ENCODE data around the gene SLC2A1. TPM values are rescaled to one million over a fixed set of nuclear protein-coding genes. Genes with fewer than 3 reads are reported as not detected.

Gene SLC2A1
- 139 to 173 TPM (median 152 TPM) in 5 replicates for total RNA-seq (2022; extraction: Qiagen RNA extraction; ENCODE audit: low read depth)

GRCh38 chr1:42958488-42959319 is at the start of gene SLC2A1:
TSS of gene SLC2A1 (minus strand) at chr1:42958868. CDS start at chr1:42958651, 217 bp downstream.

Other genes starting within 250 kb of the SLC2A1 start
- gene CLDN19, start 218.6 kb downstream of the SLC2A1 start, total RNA-seq (2022; extraction: Qiagen RNA extraction; ENCODE audit: low read depth), result not detected in 5 replicates
- 29.7 to 34.1 TPM (median 31.2 TPM) in 5 replicates for gene P3H1, start 191.8 kb downstream of the SLC2A1 start, total RNA-seq (2022; extraction: Qiagen RNA extraction; ENCODE audit: low read depth)
- gene C1orf50, start 191.6 kb downstream of the SLC2A1 start, total RNA-seq (2022; extraction: Qiagen RNA extraction; ENCODE audit: low read depth), result 3.3 to 5.0 TPM (median 4.6 TPM) in 5 replicates
- 0.07 to 0.15 TPM (median 0.09 TPM) in 5 replicates for gene TMEM269, start 173.9 kb downstream of the SLC2A1 start, total RNA-seq (2022; extraction: Qiagen RNA extraction; ENCODE audit: low read depth)
- 3.5 to 4.6 TPM (median 3.9 TPM) in 5 replicates for gene ERMAP, start 141.7 kb downstream of the SLC2A1 start, total RNA-seq (2022; extraction: Qiagen RNA extraction; ENCODE audit: low read depth)
- 11.2 to 17.1 TPM (median 14.3 TPM) in 5 replicates for gene SVBP, start 141.5 kb downstream of the SLC2A1 start, total RNA-seq (2022; extraction: Qiagen RNA extraction; ENCODE audit: low read depth)
- gene ZNF691, start 112.3 kb downstream of the SLC2A1 start, total RNA-seq (2022; extraction: Qiagen RNA extraction; ENCODE audit: low read depth), result 5.8 to 7.7 TPM (median 6.8 TPM) in 5 replicates
- 175 to 197 TPM (median 181 TPM) in 5 replicates for gene EBNA1BP2, start 213.4 kb upstream of the SLC2A1 start, total RNA-seq (2022; extraction: Qiagen RNA extraction; ENCODE audit: low read depth)
- gene CFAP57, start 213.5 kb upstream of the SLC2A1 start, total RNA-seq (2022; extraction: Qiagen RNA extraction; ENCODE audit: low read depth), result 0.31 to 0.93 TPM (median 0.34 TPM) in 5 replicates